ENCODE data around the gene SDHAF2. TPM values are rescaled to one million over a fixed set of nuclear protein-coding genes. Genes with fewer than 3 reads are reported as not detected.
A peak's percentile ranks its signal among the peaks of the same experiment; 100 is the strongest.

The SDHAF2 gene
- total RNA-seq, 1 donor from 2014 or later, result 13.6 TPM

- no peak for DNase-seq (ENCODE audit: low spot score in 2 of 2)
- intact Hi-C loops (cut with DNase I), result no loop called here
- H3K9me3 ChIP-seq, result no peaks in the 10 kb centered on the region
- no peaks in the 10 kb centered on the region for H3K27me3 ChIP-seq
- no peak overlapping the region for H3K27ac ChIP-seq
- no peak for TF ChIP-seq CTCF (IDR thresholded peaks at IDR 0.05)
- H3K4me1 ChIP-seq, result no peaks in the 10 kb centered on the region
- no peak overlapping the region for H3K4me3 ChIP-seq
- peaks cover 73 to 77% of the 10 kb centered on the region in 2 donors for H3K36me3 ChIP-seq
These were observed 25.3 kb upstream of the SDHAF2 start for GRCh38 chr11:61404641-61405040.

- Histone ChIP-seq H3K9me3 (no peaks in the 10 kb centered on the region), H3K4me3 (no peak overlapping the region), H3K4me1 (no peaks in the 10 kb centered on the region), H3K27ac (no peak overlapping the region), H3K36me3 (peaks cover 80 to 84% of the 10 kb centered on the region in 2 donors), H3K27me3 (no peaks in the 10 kb centered on the region)
- intact Hi-C loops (cut with DNase I), result no loop called here
- no peak for TF ChIP-seq CTCF (IDR thresholded peaks at IDR 0.05)
- DNase-seq (ENCODE audit: low spot score in 2 of 2), result no peak
These were observed 23.9 kb upstream of the SDHAF2 start for GRCh38 chr11:61406067-61406466.

GRCh38 chr11:61406991-61407728, 22.8 kb upstream of the SDHAF2 start:
- intact Hi-C loops (cut with DNase I), result no loop called here
- Histone ChIP-seq H3K36me3 (peaks cover 88 to 92% of the 10 kb centered on the region in 2 donors), H3K27ac (no peak overlapping the region)

GRCh38 chr11:61411589-61411988, 18.3 kb upstream of the SDHAF2 start:
- Histone ChIP-seq H3K27me3 (no peaks in the 10 kb centered on the region), H3K27ac (no peak overlapping the region), H3K4me1 (no peaks in the 10 kb centered on the region), H3K9me3 (no peaks in the 10 kb centered on the region), H3K4me3 (no peak overlapping the region), H3K36me3 (peaks cover 91 to 100% of the 10 kb centered on the region in 2 donors)
- intact Hi-C loops (cut with DNase I), result no loop called here
- no peak for TF ChIP-seq CTCF (IDR thresholded peaks at IDR 0.05)
- DNase-seq (ENCODE audit: low spot score in 2 of 2), result no peak

More at GRCh38 chr11:61406991-61407728, 22.8 kb upstream of the SDHAF2 start:
- DNase-seq (ENCODE audit: low spot score in 2 of 2), result no peak
- no peaks in the 10 kb centered on the region for H3K27me3 ChIP-seq
- no peak overlapping the region for H3K4me3 ChIP-seq
- no peak for TF ChIP-seq CTCF (IDR thresholded peaks at IDR 0.05)
- no peaks in the 10 kb centered on the region for H3K4me1 ChIP-seq
- no peaks in the 10 kb centered on the region for H3K9me3 ChIP-seq

GRCh38 chr11:61413496-61413895, 16.4 kb upstream of the SDHAF2 start:
- peak overlapping the region; percentile 33 to 48 for H3K27ac ChIP-seq
- intact Hi-C loops (cut with DNase I), result no loop called here
- H3K4me1 ChIP-seq, result no peaks in the 10 kb centered on the region
- no peak for DNase-seq (ENCODE audit: low spot score in 2 of 2)
- H3K36me3 ChIP-seq, result peaks cover 83 to 99% of the 10 kb centered on the region in 2 donors
- no peak for TF ChIP-seq CTCF (IDR thresholded peaks at IDR 0.05)
- H3K9me3 ChIP-seq, result no peaks in the 10 kb centered on the region
- no peak overlapping the region for H3K4me3 ChIP-seq
- H3K27me3 ChIP-seq, result no peaks in the 10 kb centered on the region
